Sigmoid colon (tissue), 7 donors: Measurements from ENCODE around the gene PAX2. TPM values are rescaled to one million over a fixed set of nuclear protein-coding genes. Genes with fewer than 3 reads are reported as not detected.

Experiments used
- DNase-seq: peaks from one replicate; pipeline ENCODE4 v3.0.0-alpha.2; 2019
- H3K27ac ChIP-seq, 4 donors: fragments of 200-600 bp; sonication (generic); one replicate each; pipeline ENCODE4 v1.5.1; 2016 to 2019; ENCODE audit warnings: mild to moderate bottlenecking in 1 of 4
- H3K27me3 ChIP-seq, 3 donors: fragments of 200-600 bp; sonication (generic); one replicate each; pipeline ENCODE4 v1.5.1; 2019; ENCODE audit warnings: mild to moderate bottlenecking in 1 of 3
- H3K36me3 ChIP-seq, 4 donors: fragments of 200-600 bp; sonication (generic); one replicate each; pipeline ENCODE4 v1.5.1; 2016 to 2019
- H3K4me1 ChIP-seq, 4 donors: fragments of 200-600 bp; sonication (generic); one replicate each; pipeline ENCODE4 v1.5.1; 2017 to 2019
- H3K4me3 ChIP-seq, 4 donors: fragments of 200-600 bp; sonication (generic); one replicate each; pipeline ENCODE4 v1.5.1; 2017 to 2019; ENCODE audit warnings: mild to moderate bottlenecking in 2 of 4, moderate library complexity in 1 of 4
- H3K9me3 ChIP-seq, 4 donors: fragments of 200-600 bp in 3 of 4; sonication (generic) in 3 of 4; one replicate each; pipeline versions ENCODE4 v1.5.1 to v1.6.1; 2013 to 2019
- CTCF ChIP-seq, 4 experiments: fragments of 450-650 bp in 3 of 4; fragments of 200-600 bp in 1 of 4; IDR thresholded peaks; one replicate each; pipeline ENCODE4 v1.5.1; 2016 to 2019; ENCODE audit warnings: antibody characterized with exemption in 4 of 4, mild to moderate bottlenecking in 3 of 4, moderate library complexity in 2 of 4
- EP300 ChIP-seq, 4 donors: sonication (generic); formaldehyde crosslinking; IDR thresholded peaks; one replicate each; pipeline ENCODE4 v1.6.1; 2017; ENCODE audit warnings: antibody characterized with exemption in 4 of 4
- POLR2A ChIP-seq, 2 donors: fragments of 450-650 bp; IDR thresholded peaks; one replicate each; pipeline ENCODE4 v1.6.1; 2016; ENCODE audit warnings: antibody characterized with exemption in 2 of 2, mild to moderate bottlenecking in 2 of 2, moderate library complexity in 2 of 2
- POLR2AphosphoS5 ChIP-seq, 4 donors: sonication (generic); formaldehyde crosslinking; IDR thresholded peaks; one replicate each; pipeline ENCODE4 v1.6.1; 2017; ENCODE audit warnings: antibody characterized with exemption in 4 of 4
- WGBS, 2 donors: extraction: QIAGEN DNeasy Blood & Tissue Kit; methylation state at CpG; one replicate each; pipeline ENCODE4 v1.1.7; 2013; 5-methylcytosine and 5-hydroxymethylcytosine counted together
- intact Hi-C: fragments of 100-400 bp; cut with DNase I; formaldehyde crosslinking; loops from one replicate; pipeline ENCODE4 v1.15.1; 2023
- polyA plus RNA-seq, 3 donors: library from polyadenylated mRNA; stranded (reverse); fragments of 200-250 nt; gene quantifications; one replicate each; pipeline ENCODE4 v1.2.3, GENCODE V29; 2013
- total RNA-seq, 4 donors: library from RNA; depleted of rRNA; stranded (reverse); fragments of >200 nt; gene quantifications; one replicate each; pipeline ENCODE4 v1.1.0, GENCODE V29; 2016
- donor health status: healthy with polysubstance abuse.
- donor health status: Bipolar disorder and iron deficiency.
- donor health status: healthy.

PAX2 gene
- total and polyA plus RNA-seq, 7 donors, result not detected

GRCh38 chr10:100807241-100807951 lies 62.0 kb downstream of the PAX2 start:
- H3K9me3 ChIP-seq, result no peaks in the 10 kb centered on the region
- intact Hi-C loops, result no loop called here
- 33 to 54% methylated on average over 20 of the region's 20 CpGs for WGBS, 2 donors
- H3K36me3 ChIP-seq, result no peaks in the 10 kb centered on the region
- no peak for DNase-seq
- no peak for TF ChIP-seq CTCF (IDR thresholded peaks at IDR 0.05)
- no peak for TF ChIP-seq POLR2A (IDR thresholded peaks at IDR 0.05)
- no peak for TF ChIP-seq EP300 (IDR thresholded peaks at IDR 0.05)
- TF ChIP-seq POLR2AphosphoS5 (IDR thresholded peaks at IDR 0.05), result no peak
- no peak overlapping the region for H3K27ac ChIP-seq
- no peaks in the 10 kb centered on the region for H3K4me1 ChIP-seq
- no peak overlapping the region for H3K4me3 ChIP-seq
- H3K27me3 ChIP-seq, result peaks cover 6 to 86% (median 36%) of the 10 kb centered on the region in 3 donors

- H3K36me3 ChIP-seq, result no peaks in the 10 kb centered on the region
- no peak overlapping the region for H3K27ac ChIP-seq
- H3K27me3 ChIP-seq, result peaks cover 6 to 87% (median 39%) of the 10 kb centered on the region in 3 donors
- TF ChIP-seq CTCF (IDR thresholded peaks at IDR 0.05), result no peak
- no peak for TF ChIP-seq EP300 (IDR thresholded peaks at IDR 0.05)
- no peak for TF ChIP-seq POLR2A (IDR thresholded peaks at IDR 0.05)
- no peak for TF ChIP-seq POLR2AphosphoS5 (IDR thresholded peaks at IDR 0.05)
- no peaks in the 10 kb centered on the region for H3K9me3 ChIP-seq
- H3K4me3 ChIP-seq, result no peak overlapping the region
- 70 to 72% methylated on average over 10 of the region's 10 CpGs for WGBS, 2 donors
- DNase-seq, result no peak
- no peaks in the 10 kb centered on the region for H3K4me1 ChIP-seq
- intact Hi-C loops, result no loop called here
Observed at GRCh38 chr10:100808876-100809275, 63.5 kb downstream of the PAX2 start.

- DNase-seq, result peak; percentile 52
- TF ChIP-seq POLR2A (IDR thresholded peaks at IDR 0.05) (no peak), CTCF (IDR thresholded peaks at IDR 0.05) (no peak)
- Histone ChIP-seq H3K4me1 (no peaks in the 10 kb centered on the region), H3K36me3 (no peaks in the 10 kb centered on the region), H3K9me3 (no peaks in the 10 kb centered on the region), H3K4me3 (no peak overlapping the region), H3K27me3 (peaks cover 6 to 82% (median 45%) of the 10 kb centered on the region in 3 donors), H3K27ac (no peak overlapping the region)
- 84 to 88% methylated on average over 14 of the region's 14 CpGs for WGBS, 2 donors
- intact Hi-C loops, result no loop called here
Observed at GRCh38 chr10:100810091-100810834, 64.9 kb downstream of the PAX2 start.

- DNase-seq, result peak; percentile 35
- H3K9me3 ChIP-seq, result no peaks in the 10 kb centered on the region
- no peak overlapping the region for H3K4me3 ChIP-seq
- intact Hi-C loops, result no loop called here
- H3K27me3 ChIP-seq, result peaks cover 6 to 82% (median 47%) of the 10 kb centered on the region in 3 donors
- no peaks in the 10 kb centered on the region for H3K36me3 ChIP-seq
- TF ChIP-seq POLR2AphosphoS5 (IDR thresholded peaks at IDR 0.05), result no peak
- TF ChIP-seq POLR2A (IDR thresholded peaks at IDR 0.05), result no peak
- no peak for TF ChIP-seq EP300 (IDR thresholded peaks at IDR 0.05)
- no peak for TF ChIP-seq CTCF (IDR thresholded peaks at IDR 0.05)
- WGBS, 2 donors, result 86 to 88% methylated on average over 7 of the region's 7 CpGs
- H3K27ac ChIP-seq, result no peak overlapping the region
- H3K4me1 ChIP-seq, result no peaks in the 10 kb centered on the region
Observed at GRCh38 chr10:100810835-100811116, 65.4 kb downstream of the PAX2 start.
